WTC11 (cell line): ENCODE data around the gene KRT9.
"Not testable (repeated sequence)": the region's sequence is repeated elsewhere in the genome, so short reads cannot be mapped to it uniquely, and the experiment has no call there.

Source experiments
- ETV6 ChIP-seq: sonication (generic); formaldehyde crosslinking; IDR thresholded peaks from 2 replicates; pipeline ENCODE4 v1.8.1; 2022; ENCODE audit warnings: mild to moderate bottlenecking, missing genetic modification reagents
- MXD4 ChIP-seq: fragments of 250-450 bp; sonication (Bioruptor Pico); IDR thresholded peaks from 2 replicates; pipeline ENCODE4 v1.8.0; 2021; ENCODE audit warnings: mild to moderate bottlenecking, moderate library complexity, borderline replicate concordance
- NFE2L1 ChIP-seq: sonication (generic); formaldehyde crosslinking; IDR thresholded peaks from 2 replicates; pipeline ENCODE4 v1.8.1; 2023; ENCODE audit warnings: missing genetic modification reagents
- TEAD1 ChIP-seq: sonication (generic); formaldehyde crosslinking; IDR thresholded peaks from 2 replicates; pipeline ENCODE4 v1.8.0; 2022; ENCODE audit warnings: mild to moderate bottlenecking, missing genetic modification reagents
- ZNF317 ChIP-seq: sonication (generic); formaldehyde crosslinking; IDR thresholded peaks from 2 replicates; pipeline ENCODE4 v1.8.1; 2023; ENCODE audit warnings: low read depth, mild to moderate bottlenecking, moderate library complexity, missing genetic modification reagents, borderline replicate concordance
- TF ChIP-seq, protein P1 (sequence below): fragments of 200-600 bp; IDR thresholded peaks from 2 replicates; pipeline ENCODE4 v1.8.0; 2022; ENCODE audit warnings: antibody characterized with exemption
- TF ChIP-seq, protein P2 (sequence below): sonication (generic); formaldehyde crosslinking; IDR thresholded peaks from 2 replicates; pipeline ENCODE4 v1.8.0; 2022; ENCODE audit warnings: mild to moderate bottlenecking, missing genetic modification reagents
- TF ChIP-seq, protein P3 (sequence below): fragments of 250-450 bp; sonication (Bioruptor Pico); IDR thresholded peaks from 2 replicates; pipeline ENCODE4 v1.9.0; 2021; ENCODE audit warnings: mild to moderate bottlenecking
- TF ChIP-seq, protein P4 (sequence below): sonication (generic); formaldehyde crosslinking; IDR thresholded peaks from 2 replicates; pipeline ENCODE4 v1.8.0; 2023; ENCODE audit warnings: mild to moderate bottlenecking, missing genetic modification reagents

DNA sequence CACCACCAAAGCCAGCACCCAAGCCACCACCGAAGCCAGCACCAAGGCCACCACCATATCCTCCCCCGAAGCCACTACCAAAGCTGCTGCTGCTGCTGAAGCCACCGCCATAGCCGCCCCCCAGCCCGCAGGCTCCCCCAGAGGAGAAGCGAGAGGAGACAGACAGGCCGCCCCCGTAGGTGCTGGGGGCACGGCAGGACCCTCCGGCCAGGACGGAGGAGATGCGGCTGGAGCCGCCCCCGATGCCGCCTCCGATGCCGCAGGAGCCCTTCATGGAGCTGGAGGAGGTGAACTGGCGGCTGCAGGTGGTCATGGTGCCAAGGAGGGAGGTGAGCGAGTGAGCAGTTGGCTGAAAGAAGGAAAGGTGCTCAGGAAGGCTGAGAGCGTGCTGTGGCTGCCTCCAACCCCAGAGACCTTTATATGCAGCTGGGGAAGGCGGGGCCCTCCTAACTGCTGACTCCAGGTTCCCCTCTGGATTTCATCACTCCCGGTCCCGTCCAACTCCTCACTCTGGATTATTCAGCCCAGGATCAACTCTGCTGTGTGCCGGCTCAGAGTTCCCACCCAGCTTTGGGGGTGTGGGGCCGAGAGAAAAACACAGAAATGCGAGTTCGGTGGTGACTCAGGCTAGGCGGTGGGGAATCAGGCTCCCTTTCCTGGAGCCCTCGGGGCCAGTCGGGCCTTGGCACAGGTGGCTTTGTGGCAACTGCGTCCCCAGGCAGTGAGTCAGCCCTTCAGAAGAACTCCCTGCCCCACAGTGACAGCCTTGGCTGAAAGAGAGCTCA, 40.7 kb upstream of the KRT9 start, which contains the start of gene KRT16:
- TF ChIP-seq TEAD1 (CRISPR knock-in tag); ETV6 (CRISPR knock-in tag); MXD4; NFE2L1 (CRISPR knock-in tag); ZNF317: not testable (repeated sequence)
- TF ChIP-seq, protein P1, sequence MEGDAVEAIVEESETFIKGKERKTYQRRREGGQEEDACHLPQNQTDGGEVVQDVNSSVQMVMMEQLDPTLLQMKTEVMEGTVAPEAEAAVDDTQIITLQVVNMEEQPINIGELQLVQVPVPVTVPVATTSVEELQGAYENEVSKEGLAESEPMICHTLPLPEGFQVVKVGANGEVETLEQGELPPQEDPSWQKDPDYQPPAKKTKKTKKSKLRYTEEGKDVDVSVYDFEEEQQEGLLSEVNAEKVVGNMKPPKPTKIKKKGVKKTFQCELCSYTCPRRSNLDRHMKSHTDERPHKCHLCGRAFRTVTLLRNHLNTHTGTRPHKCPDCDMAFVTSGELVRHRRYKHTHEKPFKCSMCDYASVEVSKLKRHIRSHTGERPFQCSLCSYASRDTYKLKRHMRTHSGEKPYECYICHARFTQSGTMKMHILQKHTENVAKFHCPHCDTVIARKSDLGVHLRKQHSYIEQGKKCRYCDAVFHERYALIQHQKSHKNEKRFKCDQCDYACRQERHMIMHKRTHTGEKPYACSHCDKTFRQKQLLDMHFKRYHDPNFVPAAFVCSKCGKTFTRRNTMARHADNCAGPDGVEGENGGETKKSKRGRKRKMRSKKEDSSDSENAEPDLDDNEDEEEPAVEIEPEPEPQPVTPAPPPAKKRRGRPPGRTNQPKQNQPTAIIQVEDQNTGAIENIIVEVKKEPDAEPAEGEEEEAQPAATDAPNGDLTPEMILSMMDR: not testable (repeated sequence)
- TF ChIP-seq, protein P2, sequence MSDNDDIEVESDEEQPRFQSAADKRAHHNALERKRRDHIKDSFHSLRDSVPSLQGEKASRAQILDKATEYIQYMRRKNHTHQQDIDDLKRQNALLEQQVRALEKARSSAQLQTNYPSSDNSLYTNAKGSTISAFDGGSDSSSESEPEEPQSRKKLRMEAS (CRISPR knock-in tag): not testable (repeated sequence)
- TF ChIP-seq, protein P3, sequence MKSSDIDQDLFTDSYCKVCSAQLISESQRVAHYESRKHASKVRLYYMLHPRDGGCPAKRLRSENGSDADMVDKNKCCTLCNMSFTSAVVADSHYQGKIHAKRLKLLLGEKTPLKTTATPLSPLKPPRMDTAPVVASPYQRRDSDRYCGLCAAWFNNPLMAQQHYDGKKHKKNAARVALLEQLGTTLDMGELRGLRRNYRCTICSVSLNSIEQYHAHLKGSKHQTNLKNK (CRISPR knock-in tag): not testable (repeated sequence)
- TF ChIP-seq, protein P4, sequence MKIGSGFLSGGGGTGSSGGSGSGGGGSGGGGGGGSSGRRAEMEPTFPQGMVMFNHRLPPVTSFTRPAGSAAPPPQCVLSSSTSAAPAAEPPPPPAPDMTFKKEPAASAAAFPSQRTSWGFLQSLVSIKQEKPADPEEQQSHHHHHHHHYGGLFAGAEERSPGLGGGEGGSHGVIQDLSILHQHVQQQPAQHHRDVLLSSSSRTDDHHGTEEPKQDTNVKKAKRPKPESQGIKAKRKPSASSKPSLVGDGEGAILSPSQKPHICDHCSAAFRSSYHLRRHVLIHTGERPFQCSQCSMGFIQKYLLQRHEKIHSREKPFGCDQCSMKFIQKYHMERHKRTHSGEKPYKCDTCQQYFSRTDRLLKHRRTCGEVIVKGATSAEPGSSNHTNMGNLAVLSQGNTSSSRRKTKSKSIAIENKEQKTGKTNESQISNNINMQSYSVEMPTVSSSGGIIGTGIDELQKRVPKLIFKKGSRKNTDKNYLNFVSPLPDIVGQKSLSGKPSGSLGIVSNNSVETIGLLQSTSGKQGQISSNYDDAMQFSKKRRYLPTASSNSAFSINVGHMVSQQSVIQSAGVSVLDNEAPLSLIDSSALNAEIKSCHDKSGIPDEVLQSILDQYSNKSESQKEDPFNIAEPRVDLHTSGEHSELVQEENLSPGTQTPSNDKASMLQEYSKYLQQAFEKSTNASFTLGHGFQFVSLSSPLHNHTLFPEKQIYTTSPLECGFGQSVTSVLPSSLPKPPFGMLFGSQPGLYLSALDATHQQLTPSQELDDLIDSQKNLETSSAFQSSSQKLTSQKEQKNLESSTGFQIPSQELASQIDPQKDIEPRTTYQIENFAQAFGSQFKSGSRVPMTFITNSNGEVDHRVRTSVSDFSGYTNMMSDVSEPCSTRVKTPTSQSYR (CRISPR knock-in tag): not testable (repeated sequence)
